ENCODE measurements around the gene CLDN15. TPM values are rescaled to one million over a fixed set of nuclear protein-coding genes. Genes with fewer than 3 reads are reported as not detected.

CLDN15 gene
- total RNA-seq, 1 experiment from 2014 or later = 6.5 TPM

DNA sequence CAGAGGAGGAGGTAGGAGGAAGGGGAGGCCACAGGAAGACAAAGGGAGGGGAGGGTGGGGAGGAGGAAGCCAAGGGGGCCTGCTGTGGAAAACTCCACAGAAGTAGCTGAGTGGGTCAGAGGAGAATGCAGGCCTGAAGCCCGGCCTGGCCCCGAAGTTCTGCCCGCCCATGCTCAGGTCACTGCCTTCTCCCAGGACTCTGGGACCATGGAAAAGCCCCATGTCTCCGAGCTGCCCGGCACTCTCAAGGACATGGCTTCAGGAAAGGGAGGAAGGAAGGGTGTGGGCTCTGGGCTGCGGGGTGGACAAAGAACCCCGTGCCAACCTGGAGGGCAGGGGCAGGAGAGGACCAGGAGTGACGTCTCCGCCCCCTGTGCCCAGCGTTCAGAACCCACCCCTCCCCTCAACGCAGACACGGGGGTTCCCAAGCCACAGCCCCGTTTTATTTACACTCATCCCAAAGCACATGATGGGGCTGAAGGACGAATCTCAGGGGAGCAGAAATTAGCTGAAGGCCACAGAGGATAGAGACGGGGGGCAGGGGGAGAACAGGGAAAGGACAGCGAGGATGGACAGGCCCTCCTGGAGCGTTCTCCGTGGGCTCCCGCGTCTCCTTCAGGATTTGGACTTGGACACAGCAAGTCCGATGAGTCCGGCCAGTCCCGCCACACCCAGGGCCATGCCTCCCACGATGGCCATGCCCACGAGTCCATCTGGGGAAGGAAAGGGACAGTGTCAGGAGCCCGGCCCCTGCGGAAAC is 1.8 kb upstream of the CLDN15 start:
- Mint-ChIP-seq H3K27ac (no peak overlapping the region), H3K9me3 (no peaks in the 10 kb centered on the region), H3K4me3 (no peak overlapping the region), H3K27me3 (ENCODE audit: low read depth) (no peaks in the 10 kb centered on the region), H3K36me3 (peaks cover 4% of the 10 kb centered on the region; the same call in 1 of the 2 replicates), H3K4me1 (peaks cover 23% of the 10 kb centered on the region)
- TF ChIP-seq, protein P1, sequence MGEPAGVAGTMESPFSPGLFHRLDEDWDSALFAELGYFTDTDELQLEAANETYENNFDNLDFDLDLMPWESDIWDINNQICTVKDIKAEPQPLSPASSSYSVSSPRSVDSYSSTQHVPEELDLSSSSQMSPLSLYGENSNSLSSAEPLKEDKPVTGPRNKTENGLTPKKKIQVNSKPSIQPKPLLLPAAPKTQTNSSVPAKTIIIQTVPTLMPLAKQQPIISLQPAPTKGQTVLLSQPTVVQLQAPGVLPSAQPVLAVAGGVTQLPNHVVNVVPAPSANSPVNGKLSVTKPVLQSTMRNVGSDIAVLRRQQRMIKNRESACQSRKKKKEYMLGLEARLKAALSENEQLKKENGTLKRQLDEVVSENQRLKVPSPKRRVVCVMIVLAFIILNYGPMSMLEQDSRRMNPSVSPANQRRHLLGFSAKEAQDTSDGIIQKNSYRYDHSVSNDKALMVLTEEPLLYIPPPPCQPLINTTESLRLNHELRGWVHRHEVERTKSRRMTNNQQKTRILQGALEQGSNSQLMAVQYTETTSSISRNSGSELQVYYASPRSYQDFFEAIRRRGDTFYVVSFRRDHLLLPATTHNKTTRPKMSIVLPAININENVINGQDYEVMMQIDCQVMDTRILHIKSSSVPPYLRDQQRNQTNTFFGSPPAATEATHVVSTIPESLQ (CRISPR knock-in tag; IDR thresholded peaks at IDR 0.05) = no peak
- TF ChIP-seq KAT7 (CRISPR knock-in tag; IDR thresholded peaks at IDR 0.05; ENCODE audit: borderline replicate concordance) (no peak), CBFB (CRISPR knock-in tag; IDR thresholded peaks at IDR 0.05; ENCODE audit: low read depth) (no peak), ETV6 (CRISPR knock-in tag; IDR thresholded peaks at IDR 0.05) (no peak), ZNF138 (CRISPR knock-in tag; conservative IDR thresholded peaks at IDR 0.05) (no peak)
- ChIA-PET POLR2A (interaction anchor here (0.6 kb wide), 1 partner anchor 83 kb away, joined by 3 read pairs; no protein-coding TSS in a partner anchor), CTCF (interaction anchor here (0.6 to 8.0 kb wide), 6 partner anchors 13 to 51 kb away, joined by 4 to 80 read pairs (median 8); partner anchors contain the start of genes PLOD3 and ZNHIT1)
- DNase-seq (ENCODE audit: low spot score) (no peak), ATAC-seq (no peak)

DNA sequence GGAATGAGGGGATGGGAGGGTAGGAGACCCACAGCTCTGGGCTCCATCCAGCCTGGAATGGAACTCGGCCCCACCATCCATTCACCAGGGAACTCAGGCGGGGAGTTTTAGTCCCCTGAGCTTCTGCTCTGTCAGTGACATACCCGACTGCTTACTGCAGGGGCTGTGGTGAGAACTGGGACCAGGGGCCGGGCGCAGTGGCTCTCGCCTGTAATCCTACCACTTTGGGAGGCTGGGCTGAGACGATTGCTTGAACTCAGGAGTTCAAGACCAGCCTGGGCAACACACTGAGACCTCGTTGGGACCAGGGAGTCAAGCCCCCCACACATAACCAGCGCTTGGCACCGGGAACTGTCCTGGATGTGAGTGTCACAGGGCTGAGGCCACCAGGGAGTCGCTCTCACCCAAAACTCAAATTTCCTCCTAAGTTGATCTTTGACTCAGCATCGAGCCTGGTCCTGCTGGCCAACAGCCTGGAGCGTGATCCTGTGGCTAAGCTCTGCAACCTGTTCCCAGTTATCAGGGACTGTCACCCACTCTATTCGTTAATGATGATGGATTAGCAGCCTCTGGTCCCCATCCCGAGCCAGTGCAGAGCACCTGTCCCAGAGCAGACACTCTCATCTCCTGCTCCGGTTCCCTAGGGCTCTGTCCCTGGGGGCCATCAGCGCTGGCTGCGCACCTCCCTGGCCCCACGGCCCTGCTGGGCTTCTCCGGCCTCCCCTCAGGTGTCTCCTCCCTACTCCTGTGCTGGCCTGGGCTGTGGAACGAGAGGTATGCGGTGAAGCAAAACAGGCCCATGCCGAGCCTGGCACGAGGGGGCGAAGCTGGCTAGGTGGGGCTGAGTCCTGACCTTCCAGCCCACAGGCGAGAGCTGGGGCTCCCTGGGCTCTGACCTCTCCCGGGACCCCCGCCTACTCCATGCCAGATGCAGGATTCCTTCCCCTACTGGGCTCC is 902 bp upstream of the CLDN15 start:
- ChIA-PET POLR2A (interaction anchor here (0.6 kb wide), 1 partner anchor 82 kb away, joined by 3 read pairs; no protein-coding TSS in a partner anchor), CTCF (interaction anchor here (0.6 to 8.0 kb wide), 9 partner anchors 14 to 95 kb away, joined by 3 to 80 read pairs (median 7); partner anchors contain the start of genes PLOD3 and ZNHIT1)
- peaks cover 4% of the 10 kb centered on the region; the same call in 1 of the 2 replicates for H3K36me3 Mint-ChIP-seq
- no peaks in the 10 kb centered on the region for H3K27me3 Mint-ChIP-seq (ENCODE audit: low read depth)
- no peaks in the 10 kb centered on the region for H3K9me3 Mint-ChIP-seq
- H3K4me1 Mint-ChIP-seq = peaks cover 22% of the 10 kb centered on the region
- peak overlapping the region; percentile 88 for H3K27ac Mint-ChIP-seq
- DNase-seq (ENCODE audit: low spot score) (no peak), ATAC-seq (no peak)
- no peak overlapping the region for H3K4me3 Mint-ChIP-seq
- no peak for TF ChIP-seq JAZF1 (CRISPR knock-in tag; IDR thresholded peaks at IDR 0.05)
- TF ChIP-seq, protein P2, sequence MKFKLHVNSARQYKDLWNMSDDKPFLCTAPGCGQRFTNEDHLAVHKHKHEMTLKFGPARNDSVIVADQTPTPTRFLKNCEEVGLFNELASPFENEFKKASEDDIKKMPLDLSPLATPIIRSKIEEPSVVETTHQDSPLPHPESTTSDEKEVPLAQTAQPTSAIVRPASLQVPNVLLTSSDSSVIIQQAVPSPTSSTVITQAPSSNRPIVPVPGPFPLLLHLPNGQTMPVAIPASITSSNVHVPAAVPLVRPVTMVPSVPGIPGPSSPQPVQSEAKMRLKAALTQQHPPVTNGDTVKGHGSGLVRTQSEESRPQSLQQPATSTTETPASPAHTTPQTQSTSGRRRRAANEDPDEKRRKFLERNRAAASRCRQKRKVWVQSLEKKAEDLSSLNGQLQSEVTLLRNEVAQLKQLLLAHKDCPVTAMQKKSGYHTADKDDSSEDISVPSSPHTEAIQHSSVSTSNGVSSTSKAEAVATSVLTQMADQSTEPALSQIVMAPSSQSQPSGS (CRISPR knock-in tag; IDR thresholded peaks at IDR 0.05; ENCODE audit: borderline replicate concordance, low read depth) = no peak
- TF ChIP-seq ZNF138 (CRISPR knock-in tag; conservative IDR thresholded peaks at IDR 0.05) = no peak
- no peak for TF ChIP-seq NR2C2 (CRISPR knock-in tag; IDR thresholded peaks at IDR 0.05)
- TF ChIP-seq, protein P3, sequence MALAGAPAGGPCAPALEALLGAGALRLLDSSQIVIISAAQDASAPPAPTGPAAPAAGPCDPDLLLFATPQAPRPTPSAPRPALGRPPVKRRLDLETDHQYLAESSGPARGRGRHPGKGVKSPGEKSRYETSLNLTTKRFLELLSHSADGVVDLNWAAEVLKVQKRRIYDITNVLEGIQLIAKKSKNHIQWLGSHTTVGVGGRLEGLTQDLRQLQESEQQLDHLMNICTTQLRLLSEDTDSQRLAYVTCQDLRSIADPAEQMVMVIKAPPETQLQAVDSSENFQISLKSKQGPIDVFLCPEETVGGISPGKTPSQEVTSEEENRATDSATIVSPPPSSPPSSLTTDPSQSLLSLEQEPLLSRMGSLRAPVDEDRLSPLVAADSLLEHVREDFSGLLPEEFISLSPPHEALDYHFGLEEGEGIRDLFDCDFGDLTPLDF (CRISPR knock-in tag; IDR thresholded peaks at IDR 0.05) = no peak
- TF ChIP-seq, protein P4, sequence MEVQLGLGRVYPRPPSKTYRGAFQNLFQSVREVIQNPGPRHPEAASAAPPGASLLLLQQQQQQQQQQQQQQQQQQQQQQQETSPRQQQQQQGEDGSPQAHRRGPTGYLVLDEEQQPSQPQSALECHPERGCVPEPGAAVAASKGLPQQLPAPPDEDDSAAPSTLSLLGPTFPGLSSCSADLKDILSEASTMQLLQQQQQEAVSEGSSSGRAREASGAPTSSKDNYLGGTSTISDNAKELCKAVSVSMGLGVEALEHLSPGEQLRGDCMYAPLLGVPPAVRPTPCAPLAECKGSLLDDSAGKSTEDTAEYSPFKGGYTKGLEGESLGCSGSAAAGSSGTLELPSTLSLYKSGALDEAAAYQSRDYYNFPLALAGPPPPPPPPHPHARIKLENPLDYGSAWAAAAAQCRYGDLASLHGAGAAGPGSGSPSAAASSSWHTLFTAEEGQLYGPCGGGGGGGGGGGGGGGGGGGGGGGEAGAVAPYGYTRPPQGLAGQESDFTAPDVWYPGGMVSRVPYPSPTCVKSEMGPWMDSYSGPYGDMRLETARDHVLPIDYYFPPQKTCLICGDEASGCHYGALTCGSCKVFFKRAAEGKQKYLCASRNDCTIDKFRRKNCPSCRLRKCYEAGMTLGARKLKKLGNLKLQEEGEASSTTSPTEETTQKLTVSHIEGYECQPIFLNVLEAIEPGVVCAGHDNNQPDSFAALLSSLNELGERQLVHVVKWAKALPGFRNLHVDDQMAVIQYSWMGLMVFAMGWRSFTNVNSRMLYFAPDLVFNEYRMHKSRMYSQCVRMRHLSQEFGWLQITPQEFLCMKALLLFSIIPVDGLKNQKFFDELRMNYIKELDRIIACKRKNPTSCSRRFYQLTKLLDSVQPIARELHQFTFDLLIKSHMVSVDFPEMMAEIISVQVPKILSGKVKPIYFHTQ (CRISPR knock-in tag; IDR thresholded peaks at IDR 0.05) = no peak
- TF ChIP-seq ZNF263 (CRISPR knock-in tag; IDR thresholded peaks at IDR 0.05; ENCODE audit: low read depth) = no peak
- TF ChIP-seq CREM (CRISPR knock-in tag; IDR thresholded peaks at IDR 0.05) = no peak
- TF ChIP-seq FOXK1 (CRISPR knock-in tag; IDR thresholded peaks at IDR 0.05) = no peak
- no peak for TF ChIP-seq SOX15 (CRISPR knock-in tag; IDR thresholded peaks at IDR 0.05)
- TF ChIP-seq, protein P5, sequence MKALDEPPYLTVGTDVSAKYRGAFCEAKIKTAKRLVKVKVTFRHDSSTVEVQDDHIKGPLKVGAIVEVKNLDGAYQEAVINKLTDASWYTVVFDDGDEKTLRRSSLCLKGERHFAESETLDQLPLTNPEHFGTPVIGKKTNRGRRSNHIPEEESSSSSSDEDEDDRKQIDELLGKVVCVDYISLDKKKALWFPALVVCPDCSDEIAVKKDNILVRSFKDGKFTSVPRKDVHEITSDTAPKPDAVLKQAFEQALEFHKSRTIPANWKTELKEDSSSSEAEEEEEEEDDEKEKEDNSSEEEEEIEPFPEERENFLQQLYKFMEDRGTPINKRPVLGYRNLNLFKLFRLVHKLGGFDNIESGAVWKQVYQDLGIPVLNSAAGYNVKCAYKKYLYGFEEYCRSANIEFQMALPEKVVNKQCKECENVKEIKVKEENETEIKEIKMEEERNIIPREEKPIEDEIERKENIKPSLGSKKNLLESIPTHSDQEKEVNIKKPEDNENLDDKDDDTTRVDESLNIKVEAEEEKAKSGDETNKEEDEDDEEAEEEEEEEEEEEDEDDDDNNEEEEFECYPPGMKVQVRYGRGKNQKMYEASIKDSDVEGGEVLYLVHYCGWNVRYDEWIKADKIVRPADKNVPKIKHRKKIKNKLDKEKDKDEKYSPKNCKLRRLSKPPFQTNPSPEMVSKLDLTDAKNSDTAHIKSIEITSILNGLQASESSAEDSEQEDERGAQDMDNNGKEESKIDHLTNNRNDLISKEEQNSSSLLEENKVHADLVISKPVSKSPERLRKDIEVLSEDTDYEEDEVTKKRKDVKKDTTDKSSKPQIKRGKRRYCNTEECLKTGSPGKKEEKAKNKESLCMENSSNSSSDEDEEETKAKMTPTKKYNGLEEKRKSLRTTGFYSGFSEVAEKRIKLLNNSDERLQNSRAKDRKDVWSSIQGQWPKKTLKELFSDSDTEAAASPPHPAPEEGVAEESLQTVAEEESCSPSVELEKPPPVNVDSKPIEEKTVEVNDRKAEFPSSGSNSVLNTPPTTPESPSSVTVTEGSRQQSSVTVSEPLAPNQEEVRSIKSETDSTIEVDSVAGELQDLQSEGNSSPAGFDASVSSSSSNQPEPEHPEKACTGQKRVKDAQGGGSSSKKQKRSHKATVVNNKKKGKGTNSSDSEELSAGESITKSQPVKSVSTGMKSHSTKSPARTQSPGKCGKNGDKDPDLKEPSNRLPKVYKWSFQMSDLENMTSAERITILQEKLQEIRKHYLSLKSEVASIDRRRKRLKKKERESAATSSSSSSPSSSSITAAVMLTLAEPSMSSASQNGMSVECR (CRISPR knock-in tag; IDR thresholded peaks at IDR 0.05; ENCODE audit: borderline replicate concordance) = no peak
- no peak for TF ChIP-seq CBFB (CRISPR knock-in tag; IDR thresholded peaks at IDR 0.05; ENCODE audit: low read depth)
- TF ChIP-seq, protein P6, sequence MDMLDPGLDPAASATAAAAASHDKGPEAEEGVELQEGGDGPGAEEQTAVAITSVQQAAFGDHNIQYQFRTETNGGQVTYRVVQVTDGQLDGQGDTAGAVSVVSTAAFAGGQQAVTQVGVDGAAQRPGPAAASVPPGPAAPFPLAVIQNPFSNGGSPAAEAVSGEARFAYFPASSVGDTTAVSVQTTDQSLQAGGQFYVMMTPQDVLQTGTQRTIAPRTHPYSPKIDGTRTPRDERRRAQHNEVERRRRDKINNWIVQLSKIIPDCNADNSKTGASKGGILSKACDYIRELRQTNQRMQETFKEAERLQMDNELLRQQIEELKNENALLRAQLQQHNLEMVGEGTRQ (CRISPR knock-in tag; IDR thresholded peaks at IDR 0.05) = no peak
- no peak for TF ChIP-seq NR1H2 (CRISPR knock-in tag; IDR thresholded peaks at IDR 0.05)

Measured in WTC11 (cell line).